Type B pancreatic cell (in vitro differentiated cells): ENCODE results near the gene ACSF2. TPM values are rescaled to one million over a fixed set of nuclear protein-coding genes. Genes with fewer than 3 reads are reported as not detected.
"Not testable (repeated sequence)": the region's sequence is repeated elsewhere in the genome, so short reads cannot be mapped to it uniquely, and the experiment has no call there.

Source experiments
- DNase-seq: peaks from one replicate; pipeline ENCODE4 v3.0.0; 2021; ENCODE audit warnings: mixed read lengths; ENCODE audit not compliant: unreplicated experiment; ENCODE audit errors: extremely low spot score
- H3K27ac Mint-ChIP-seq: 2 replicates; pipeline ENCODE4 v1.8.0; 2021; ENCODE audit warnings: mild to moderate bottlenecking, mixed read lengths
- H3K27me3 Mint-ChIP-seq: 2 replicates; pipeline ENCODE4 v1.8.0; 2021; ENCODE audit warnings: mixed read lengths
- H3K36me3 Mint-ChIP-seq: 2 replicates; pipeline ENCODE4 v1.8.0; 2021; ENCODE audit warnings: mixed read lengths
- H3K4me1 Mint-ChIP-seq: one replicate; pipeline ENCODE4 v1.8.0; 2021; ENCODE audit warnings: mixed read lengths; ENCODE audit not compliant: unreplicated experiment
- H3K4me3 Mint-ChIP-seq: 2 replicates; pipeline ENCODE4 v1.8.0; 2021; ENCODE audit warnings: mild to moderate bottlenecking, mixed read lengths
- H3K9me3 Mint-ChIP-seq: 2 replicates; pipeline ENCODE4 v1.8.0; 2021; ENCODE audit warnings: mixed read lengths
- total RNA-seq: library from RNA; stranded (reverse); gene quantifications from 2 replicates; pipeline ENCODE4 v1.2.1, GENCODE V29; 2021; ENCODE audit warnings: low replicate concordance
- TF ChIP-seq, protein P1 (sequence below): fragments of 200-600 bp; sonication (generic); conservative IDR thresholded peaks from 2 replicates; pipeline ENCODE4 v1.5.0; 2021; ENCODE audit warnings: antibody characterized with exemption, mild to moderate bottlenecking

Gene ACSF2
- total RNA-seq, 1 donor from 2014 or later: 57.3 TPM

DNA sequence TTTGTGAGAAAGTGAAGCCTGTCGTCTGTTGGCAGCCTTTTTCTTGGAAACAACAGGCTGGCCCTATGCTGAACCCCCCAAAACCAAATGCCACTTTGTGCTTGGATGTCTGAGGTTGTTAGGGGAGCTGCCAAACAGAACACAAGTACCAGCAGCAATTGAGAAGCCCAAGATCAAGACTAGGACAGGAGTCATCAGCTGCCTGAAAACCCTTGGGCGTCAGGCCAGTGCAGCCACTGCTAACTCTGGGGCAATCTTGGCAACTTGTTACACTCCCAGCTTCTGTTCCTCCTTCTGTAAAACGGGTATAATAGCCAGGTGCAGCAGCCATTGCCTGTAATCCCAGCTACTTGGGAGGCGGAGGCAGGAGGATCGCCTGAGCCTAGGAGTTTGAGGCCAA lies 19.4 kb upstream of the ACSF2 start:
- Mint-ChIP-seq H3K27me3 (peaks cover 18% of the 10 kb centered on the region), H3K9me3 (no peaks in the 10 kb centered on the region), H3K27ac (no peak overlapping the region), H3K4me1 (no peaks in the 10 kb centered on the region), H3K4me3 (no peak overlapping the region), H3K36me3 (no peaks in the 10 kb centered on the region)
- no peak for DNase-seq
- TF ChIP-seq, protein P1, sequence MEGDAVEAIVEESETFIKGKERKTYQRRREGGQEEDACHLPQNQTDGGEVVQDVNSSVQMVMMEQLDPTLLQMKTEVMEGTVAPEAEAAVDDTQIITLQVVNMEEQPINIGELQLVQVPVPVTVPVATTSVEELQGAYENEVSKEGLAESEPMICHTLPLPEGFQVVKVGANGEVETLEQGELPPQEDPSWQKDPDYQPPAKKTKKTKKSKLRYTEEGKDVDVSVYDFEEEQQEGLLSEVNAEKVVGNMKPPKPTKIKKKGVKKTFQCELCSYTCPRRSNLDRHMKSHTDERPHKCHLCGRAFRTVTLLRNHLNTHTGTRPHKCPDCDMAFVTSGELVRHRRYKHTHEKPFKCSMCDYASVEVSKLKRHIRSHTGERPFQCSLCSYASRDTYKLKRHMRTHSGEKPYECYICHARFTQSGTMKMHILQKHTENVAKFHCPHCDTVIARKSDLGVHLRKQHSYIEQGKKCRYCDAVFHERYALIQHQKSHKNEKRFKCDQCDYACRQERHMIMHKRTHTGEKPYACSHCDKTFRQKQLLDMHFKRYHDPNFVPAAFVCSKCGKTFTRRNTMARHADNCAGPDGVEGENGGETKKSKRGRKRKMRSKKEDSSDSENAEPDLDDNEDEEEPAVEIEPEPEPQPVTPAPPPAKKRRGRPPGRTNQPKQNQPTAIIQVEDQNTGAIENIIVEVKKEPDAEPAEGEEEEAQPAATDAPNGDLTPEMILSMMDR: no peak

DNA sequence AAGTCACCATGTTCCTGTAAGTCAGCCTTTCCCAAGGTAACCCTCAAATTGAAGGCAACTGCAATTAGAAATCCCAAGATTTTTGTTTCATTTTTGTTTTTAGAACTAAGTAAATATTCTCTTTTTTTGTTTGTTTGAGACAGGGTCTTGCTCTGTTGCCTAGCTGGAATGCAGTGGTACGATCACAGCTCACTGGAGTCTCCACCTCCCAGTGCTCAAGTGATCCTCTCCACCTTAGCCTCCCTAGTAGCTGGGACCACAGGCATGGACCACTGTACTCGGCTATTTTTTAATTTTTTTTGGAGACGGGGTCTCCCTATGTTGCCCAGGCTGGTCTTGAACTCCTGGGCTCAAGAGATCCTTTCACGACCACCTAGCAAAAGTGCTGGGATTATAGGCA lies 18.1 kb upstream of the ACSF2 start:
- H3K4me1 Mint-ChIP-seq: no peaks in the 10 kb centered on the region
- no peaks in the 10 kb centered on the region for H3K36me3 Mint-ChIP-seq
- peaks cover 18% of the 10 kb centered on the region for H3K27me3 Mint-ChIP-seq

DNA sequence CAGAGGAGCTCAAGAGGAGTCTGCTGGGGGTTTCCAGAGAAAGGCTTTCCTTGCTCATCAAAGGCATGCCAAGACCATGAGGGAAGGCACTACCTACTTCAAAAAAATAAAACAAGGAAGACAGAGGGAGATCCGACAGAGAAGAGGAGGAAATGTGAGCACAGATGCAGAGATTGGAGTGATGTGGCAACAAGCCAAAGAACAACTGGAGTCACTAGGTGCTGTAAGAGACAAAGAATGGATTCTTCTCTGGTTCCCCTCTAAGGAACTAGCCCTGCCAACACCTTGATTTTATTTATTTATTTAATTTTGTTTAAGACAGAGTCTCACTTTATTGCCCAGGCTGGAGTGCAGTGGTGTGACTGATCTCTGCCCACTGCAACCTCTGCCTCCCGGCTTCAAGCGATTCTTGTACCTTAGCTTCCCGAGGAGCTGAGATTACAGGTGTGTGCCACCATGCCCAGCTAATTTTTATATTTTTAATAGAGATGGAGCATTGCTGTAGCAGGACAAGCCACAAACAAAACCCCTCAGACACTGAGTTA lies 13.8 kb upstream of the ACSF2 start:
- H3K27ac Mint-ChIP-seq: no peak overlapping the region
- no peaks in the 10 kb centered on the region for H3K27me3 Mint-ChIP-seq
- H3K4me3 Mint-ChIP-seq: no peak overlapping the region
- DNase-seq: no peak
- H3K9me3 Mint-ChIP-seq: no peaks in the 10 kb centered on the region
- TF ChIP-seq, protein P1: no peak
- H3K36me3 Mint-ChIP-seq: no peaks in the 10 kb centered on the region
- no peaks in the 10 kb centered on the region for H3K4me1 Mint-ChIP-seq

More for the DNA sequence above, 18.1 kb upstream of the ACSF2 start:
- TF ChIP-seq, protein P1: no peak
- Mint-ChIP-seq H3K9me3 (no peaks in the 10 kb centered on the region), H3K4me3 (no peak overlapping the region), H3K27ac (no peak overlapping the region)
- no peak for DNase-seq

DNA sequence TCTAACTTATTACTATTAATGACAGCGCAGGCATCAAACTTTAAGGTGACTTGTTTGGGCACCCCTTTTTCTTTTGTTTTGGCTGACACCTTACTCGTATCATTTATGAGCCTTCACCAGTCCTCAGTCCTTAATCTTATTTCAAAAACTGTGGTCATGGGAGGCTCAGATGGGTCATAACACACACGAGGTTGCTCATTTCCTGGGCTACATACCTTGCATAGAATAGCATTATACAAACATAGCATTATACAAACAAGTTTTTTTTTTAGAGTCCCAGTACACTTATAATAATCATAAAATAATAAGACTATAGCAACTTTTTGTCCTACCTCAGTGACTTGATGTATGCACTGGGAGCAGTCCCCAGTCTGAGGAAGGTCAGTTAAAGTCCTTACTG lies 11.2 kb upstream of the ACSF2 start:
- Mint-ChIP-seq H3K4me3 (no peak overlapping the region), H3K36me3 (peaks cover 5% of the 10 kb centered on the region), H3K27me3 (no peaks in the 10 kb centered on the region), H3K4me1 (peaks cover 5% of the 10 kb centered on the region), H3K27ac (no peak overlapping the region), H3K9me3 (peaks cover 7% of the 10 kb centered on the region)
- TF ChIP-seq, protein P1: no peak
- DNase-seq: no peak

DNA sequence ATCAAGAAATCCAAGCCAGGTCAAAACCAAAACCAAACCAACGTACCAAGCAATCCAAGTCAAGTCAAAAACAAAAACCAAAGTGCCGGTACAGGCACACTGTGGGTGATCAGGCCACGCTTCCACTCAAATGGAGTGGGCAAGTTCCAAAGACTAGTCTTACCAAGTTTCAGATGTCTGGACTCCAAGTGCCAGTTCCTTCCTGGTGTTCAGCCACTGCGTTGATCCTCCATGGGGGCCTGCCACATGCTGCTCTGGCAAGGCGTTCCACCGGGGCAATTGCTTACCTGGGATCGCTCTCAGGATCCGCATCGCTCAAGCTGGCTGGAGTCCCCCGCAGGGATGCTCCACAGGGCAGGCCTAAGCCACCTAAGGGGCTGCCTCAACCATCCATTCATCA lies 6.4 kb upstream of the ACSF2 start:
- not testable (repeated sequence) for H3K36me3 Mint-ChIP-seq, H3K27ac Mint-ChIP-seq, H3K27me3 Mint-ChIP-seq, H3K9me3 Mint-ChIP-seq, DNase-seq, H3K4me3 Mint-ChIP-seq
- peaks cover 21% of the 10 kb centered on the region for H3K4me1 Mint-ChIP-seq

DNA sequence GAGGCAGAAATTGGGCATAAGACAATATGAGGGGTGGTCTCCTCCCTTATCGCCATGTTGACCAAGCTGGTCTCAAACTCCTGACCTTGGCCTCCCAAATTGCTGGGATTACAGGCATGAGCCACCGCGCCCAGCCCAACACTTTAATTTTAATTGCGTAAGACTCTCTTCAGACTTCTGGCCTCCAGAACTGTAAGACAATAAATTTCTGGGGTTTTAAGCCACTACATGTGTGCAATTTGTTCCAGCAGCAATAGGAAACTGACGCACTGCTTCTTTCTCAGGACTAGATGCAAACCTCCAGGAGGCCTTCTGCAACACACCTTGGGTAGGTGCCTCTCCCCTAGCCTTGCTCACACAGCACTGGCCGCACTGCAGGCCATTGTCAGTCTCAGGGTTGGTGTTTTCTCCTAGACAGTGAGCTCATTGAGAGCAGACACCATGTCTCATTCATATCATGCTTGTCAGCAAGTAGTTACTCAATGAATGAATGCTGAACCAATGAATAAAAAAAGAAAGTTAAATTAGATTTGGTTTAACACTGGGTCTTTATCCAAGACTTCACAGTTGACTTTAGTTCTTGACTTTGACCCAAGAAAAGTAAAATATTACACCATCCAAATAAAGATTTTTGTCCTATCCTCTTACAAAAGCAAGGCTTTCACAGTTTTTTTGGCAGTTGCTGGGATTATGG lies 5.5 kb upstream of the ACSF2 start:
- H3K4me1 Mint-ChIP-seq: peaks cover 21% of the 10 kb centered on the region
- TF ChIP-seq, protein P1: no peak
- DNase-seq: no peak
- H3K27me3 Mint-ChIP-seq: no peaks in the 10 kb centered on the region
- peaks cover 5% of the 10 kb centered on the region for H3K36me3 Mint-ChIP-seq
- H3K9me3 Mint-ChIP-seq: peaks cover 7% of the 10 kb centered on the region
- no peak overlapping the region for H3K4me3 Mint-ChIP-seq
- H3K27ac Mint-ChIP-seq: no peak overlapping the region
